Measurements from ENCODE around the gene MBP. TPM values are rescaled to one million over a fixed set of nuclear protein-coding genes. Genes with fewer than 3 reads are reported as not detected.
A peak's percentile ranks its signal among the peaks of the same experiment; 100 is the strongest.

Gene MBP
- total RNA-seq, 4 donors from 2014 or later, result 23.2 to 34.7 (median 28.2) TPM

GRCh38 chr18:76985951-76986236 lies 146.7 kb downstream of the MBP start:
- Histone ChIP-seq H3K27me3 (no peaks in the 10 kb centered on the region), H3K36me3 (no peaks in the 10 kb centered on the region), H3K27ac (no peak overlapping the region), H3K4me3 (no peak overlapping the region), H3K4me1 (peaks cover 0 to 8% (median 0%) of the 10 kb centered on the region in 3 donors), H3K9me3 (no peaks in the 10 kb centered on the region)
- 80 to 100% methylated on average over 3 to 4 of the region's 9 CpGs for WGBS, 2 donors (ENCODE audit: low coverage in 1 of 2)
- no peak for ATAC-seq
- no peak for TF ChIP-seq POLR2AphosphoS5 (IDR thresholded peaks at IDR 0.05)

- Histone ChIP-seq H3K27ac (no peak overlapping the region), H3K4me1 (peaks cover 0 to 8% (median 0%) of the 10 kb centered on the region in 3 donors), H3K36me3 (no peaks in the 10 kb centered on the region), H3K4me3 (no peak overlapping the region), H3K27me3 (no peaks in the 10 kb centered on the region), H3K9me3 (no peaks in the 10 kb centered on the region)
- TF ChIP-seq CTCF (IDR thresholded peaks at IDR 0.05) (no peak), POLR2A (IDR thresholded peaks at IDR 0.05) (no peak), POLR2AphosphoS5 (IDR thresholded peaks at IDR 0.05) (no peak), EP300 (IDR thresholded peaks at IDR 0.05) (no peak)
- ATAC-seq, result no peak
- WGBS, 2 donors (ENCODE audit: low coverage in 1 of 2), result 90% methylated on average over 9 of the region's 27 CpGs; no CpG with 5 or more reads in 1 of the 2 donors
These were observed 147.2 kb downstream of the MBP start for GRCh38 chr18:76985156-76985950.

DNA sequence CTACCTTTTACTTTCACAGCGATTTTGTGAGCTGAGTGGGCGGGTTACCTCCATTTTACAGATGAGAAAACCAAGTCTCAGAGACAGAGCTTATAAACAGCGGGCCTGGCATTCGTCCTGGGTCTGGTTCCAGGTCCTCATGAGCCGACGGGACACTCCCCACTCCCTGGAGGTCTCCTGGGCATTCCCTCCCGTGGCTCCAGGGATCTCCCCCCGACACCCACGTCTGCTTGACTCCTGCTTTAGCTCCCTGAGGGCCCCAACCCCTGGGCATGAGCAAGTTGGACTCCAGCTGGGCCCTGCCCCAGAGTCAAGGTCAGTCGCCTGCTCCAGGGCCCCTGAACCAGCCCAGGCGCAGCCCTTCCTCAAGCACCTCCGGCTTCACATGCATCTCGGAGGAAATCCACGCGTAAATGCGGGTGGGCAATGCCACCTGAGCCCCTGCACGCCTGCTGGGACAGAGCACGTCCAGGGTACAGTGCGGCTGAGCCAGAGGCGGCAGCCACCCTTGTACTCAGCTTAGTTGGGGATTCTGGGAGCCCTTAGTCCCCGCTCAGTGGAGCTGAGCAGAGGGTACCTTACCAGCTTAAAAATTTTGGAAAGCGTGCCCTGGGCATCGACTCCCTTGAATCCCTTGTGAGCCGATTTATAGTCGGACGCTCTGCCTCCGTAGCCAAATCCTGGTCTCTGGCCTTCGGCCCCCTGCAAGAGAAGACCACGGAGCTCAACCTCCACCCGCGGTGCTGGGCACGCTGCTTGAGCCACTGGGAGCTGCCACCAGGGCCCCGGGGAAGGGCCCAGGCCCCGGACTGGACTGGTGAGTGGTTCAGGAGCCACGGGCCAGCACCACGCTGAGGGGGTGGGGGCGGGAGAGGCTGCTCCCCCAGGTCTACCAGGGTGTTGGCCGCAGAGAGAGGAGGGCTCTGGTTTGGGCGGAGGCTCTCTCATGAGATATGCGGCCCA lies 148.1 kb downstream of the MBP start:
- no peak for ATAC-seq
- H3K36me3 ChIP-seq, result peaks cover 0 to 2% of the 10 kb centered on the region in 2 donors
- no peak for TF ChIP-seq POLR2AphosphoS5 (IDR thresholded peaks at IDR 0.05)
- TF ChIP-seq POLR2A (IDR thresholded peaks at IDR 0.05), result no peak
- no peak for TF ChIP-seq EP300 (IDR thresholded peaks at IDR 0.05)
- TF ChIP-seq CTCF (IDR thresholded peaks at IDR 0.05), result no peak
- 88% methylated on average over 7 of the region's 40 CpGs; no CpG with 5 or more reads in 1 of the 2 donors for WGBS, 2 donors (ENCODE audit: low coverage in 1 of 2)
- H3K4me1 ChIP-seq, result peaks cover 0 to 8% (median 0%) of the 10 kb centered on the region in 3 donors
- no peaks in the 10 kb centered on the region for H3K9me3 ChIP-seq
- H3K4me3 ChIP-seq, result no peak overlapping the region
- no peak overlapping the region for H3K27ac ChIP-seq
- no peaks in the 10 kb centered on the region for H3K27me3 ChIP-seq

GRCh38 chr18:76983613-76984051 lies 149.0 kb downstream of the MBP start:
- WGBS, 2 donors (ENCODE audit: low coverage in 1 of 2), result 20 to 30% methylated on average over 1 to 4 of the region's 10 CpGs
- Histone ChIP-seq H3K4me3 (no peak overlapping the region), H3K4me1 (peaks cover 0 to 8% (median 0%) of the 10 kb centered on the region in 3 donors), H3K9me3 (no peaks in the 10 kb centered on the region), H3K27ac (no peak overlapping the region), H3K27me3 (no peaks in the 10 kb centered on the region), H3K36me3 (peaks cover 0 to 6% of the 10 kb centered on the region in 2 donors)
- peak; percentile 2 for ATAC-seq
- TF ChIP-seq POLR2A (IDR thresholded peaks at IDR 0.05) (no peak), CTCF (IDR thresholded peaks at IDR 0.05) (no peak)

- H3K4me3 ChIP-seq, result no peak overlapping the region
- 12 to 30% methylated on average over 10 of the region's 15 CpGs for WGBS, 2 donors (ENCODE audit: low coverage in 1 of 2)
- H3K9me3 ChIP-seq, result no peaks in the 10 kb centered on the region
- no peaks in the 10 kb centered on the region for H3K27me3 ChIP-seq
- no peak overlapping the region for H3K27ac ChIP-seq
- peak; percentile 78 for ATAC-seq
- peak in 3 of 4 experiments; percentile 79 to 92 (median 82) for TF ChIP-seq CTCF (IDR thresholded peaks at IDR 0.05)
- no peak for TF ChIP-seq EP300 (IDR thresholded peaks at IDR 0.05)
- peaks cover 0 to 6% of the 10 kb centered on the region in 2 donors for H3K36me3 ChIP-seq
- peaks cover 0 to 8% (median 0%) of the 10 kb centered on the region in 3 donors for H3K4me1 ChIP-seq
These were observed 149.6 kb downstream of the MBP start for GRCh38 chr18:76982841-76983583.
